Measurements from ENCODE around the gene THAP11.
"Not testable (repeated sequence)": the region's sequence is repeated elsewhere in the genome, so short reads cannot be mapped to it uniquely, and the experiment has no call there.

THAP11 gene

GRCh38 chr16:67861877-67862276 is 19.8 kb downstream of the THAP11 start:
- no peak for DNase-seq

- DNase-seq: peak in 32 of 58 donors; percentile 3 to 73 (median 30)
Observed at GRCh38 chr16:67862623-67863583, 20.8 kb downstream of the THAP11 start.

DNA sequence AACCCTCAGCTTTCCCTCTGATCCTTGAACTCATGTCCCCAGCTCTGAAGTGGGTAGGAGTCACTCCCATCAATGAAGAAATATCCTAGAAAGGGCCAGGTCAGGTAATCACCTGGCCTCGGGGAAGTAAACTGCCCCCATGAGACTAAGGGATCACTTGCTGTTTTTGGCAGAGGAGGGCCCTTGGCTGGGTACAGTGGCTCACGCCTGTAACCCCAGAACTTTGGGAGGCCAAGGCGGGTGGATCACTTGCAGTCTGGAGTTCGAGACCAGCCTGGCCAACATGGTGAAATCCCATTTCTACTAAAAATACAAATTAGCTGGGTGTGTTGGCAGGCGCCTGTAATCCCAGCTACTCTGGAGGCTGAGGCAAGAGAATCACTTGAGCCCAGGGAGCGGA is 21.9 kb downstream of the THAP11 start:
- not testable (repeated sequence) for DNase-seq

- no peak for DNase-seq
Observed at GRCh38 chr16:67864594-67864993, 22.5 kb downstream of the THAP11 start.

GRCh38 chr16:67865318-67865717 is 23.2 kb downstream of the THAP11 start:
- DNase-seq: no peak

DNA sequence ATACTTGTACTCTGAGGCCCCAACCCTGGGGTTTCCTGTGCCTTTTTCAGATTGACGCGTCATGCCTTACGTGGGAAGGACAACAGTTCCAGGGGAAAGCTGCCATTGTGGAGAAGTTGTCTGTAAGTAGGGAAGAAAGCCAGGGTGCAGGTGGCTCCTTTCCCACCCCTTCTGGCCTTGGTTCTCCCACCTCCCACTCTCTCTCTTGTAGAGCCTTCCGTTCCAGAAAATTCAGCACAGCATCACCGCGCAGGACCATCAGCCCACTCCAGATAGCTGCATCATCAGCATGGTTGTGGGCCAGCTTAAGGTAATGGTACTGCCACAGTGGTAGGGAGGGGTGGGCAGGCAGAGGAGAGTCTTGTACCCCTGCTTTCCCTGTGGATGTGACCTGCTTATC is 26.2 kb downstream of the THAP11 start:
- peak in 21 of 58 donors; percentile 6 to 50 (median 29) for DNase-seq

GRCh38 chr16:67869653-67870052 is 27.5 kb downstream of the THAP11 start:
- DNase-seq: no peak

DNA sequence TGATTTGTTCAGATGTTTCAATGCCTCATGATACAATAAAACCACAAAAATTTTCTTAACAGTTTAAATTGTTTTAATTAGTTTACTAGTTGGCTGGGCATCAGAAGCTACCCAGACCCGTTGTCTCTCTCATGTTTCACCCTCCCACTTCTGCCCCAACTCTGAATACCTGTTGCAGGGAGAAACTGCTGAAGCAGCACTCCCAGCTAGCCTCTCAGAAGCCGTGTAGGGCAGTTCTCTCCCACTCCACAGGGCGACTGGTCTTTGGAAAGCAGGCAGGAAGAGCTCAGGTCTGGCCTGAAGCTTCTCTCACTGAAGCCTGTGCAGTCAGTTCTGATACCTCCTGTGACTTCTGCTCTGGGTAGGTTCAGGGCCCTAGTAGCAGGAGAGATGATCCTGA is 29.1 kb downstream of the THAP11 start:
- DNase-seq: no peak

- DNase-seq: no peak
Observed at GRCh38 chr16:67872131-67872630, 30.1 kb downstream of the THAP11 start.

GRCh38 chr16:67872631-67873434 is 30.7 kb downstream of the THAP11 start, which contains the start of gene EDC4:
Gene EDC4 (plus strand): TSS chr16:67873052. CDS start chr16:67873262, 210 bp downstream.
- peak in 55 of 58 donors; percentile 10 to 82 (median 65) for DNase-seq

DNA sequence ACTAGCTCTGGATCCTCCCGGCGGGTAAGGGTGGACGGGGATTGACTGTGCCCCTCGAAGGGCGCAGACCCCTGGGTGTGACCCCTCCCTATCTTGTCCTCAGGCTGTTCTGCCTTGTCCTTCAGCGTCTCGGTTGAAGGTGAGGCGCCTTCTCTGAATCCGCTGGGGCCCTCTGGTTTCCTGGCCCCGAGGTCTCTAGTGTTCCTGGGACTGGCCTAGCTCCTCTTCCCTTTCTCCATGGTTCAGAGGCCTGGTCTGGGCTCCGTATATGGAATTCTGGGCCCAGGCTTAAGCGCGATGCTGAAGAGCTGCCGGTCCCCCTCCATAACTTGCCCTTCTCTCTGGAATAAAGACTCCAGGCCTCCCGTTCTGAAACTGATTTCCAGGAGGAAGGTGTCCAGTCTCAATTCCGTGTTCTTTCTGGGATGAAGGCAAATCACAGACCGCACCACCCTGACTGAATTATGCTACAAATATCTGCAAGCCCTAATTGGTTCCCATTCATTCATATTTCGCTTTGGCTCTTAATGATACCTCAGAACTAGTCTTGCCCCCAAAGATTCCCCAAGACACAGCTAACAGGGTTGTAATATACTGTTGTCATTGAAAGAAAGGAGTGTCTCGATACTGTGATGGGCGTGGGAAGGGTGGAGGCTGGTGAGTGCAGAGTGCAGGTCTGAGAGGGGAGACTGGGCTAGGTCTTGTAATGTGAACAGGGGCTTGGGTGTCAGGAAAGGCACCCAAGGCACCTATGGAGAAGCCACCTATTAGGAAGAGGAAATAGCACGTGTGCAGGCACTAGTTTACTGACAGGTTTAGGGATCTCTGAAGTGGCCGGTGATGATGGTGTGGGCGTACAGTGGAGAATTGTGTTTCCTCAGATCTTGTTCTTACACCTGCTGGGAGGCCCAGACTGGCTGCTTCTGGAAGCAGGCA is 31.6 kb downstream of the THAP11 start:
- no peak for DNase-seq

GRCh38 chr16:67874372-67874771 is 32.3 kb downstream of the THAP11 start:
- no peak for DNase-seq

DNA sequence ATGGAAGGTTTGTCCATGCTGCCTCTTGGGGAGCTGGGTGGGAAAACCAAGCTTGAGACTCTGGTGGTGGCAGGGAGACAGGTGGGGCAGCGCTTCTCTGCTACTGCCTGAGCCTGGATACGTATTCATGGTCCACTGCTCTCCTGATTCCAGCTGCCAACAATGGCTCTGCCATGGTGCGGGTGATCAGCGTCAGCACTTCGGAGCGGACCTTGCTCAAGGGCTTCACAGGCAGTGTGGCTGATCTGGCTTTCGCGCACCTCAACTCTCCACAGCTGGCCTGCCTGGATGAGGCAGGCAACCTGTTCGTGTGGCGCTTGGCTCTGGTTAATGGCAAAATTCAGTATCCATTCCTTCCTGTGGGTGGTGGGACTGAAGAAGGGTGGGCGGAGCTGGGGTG is 34.9 kb downstream of the THAP11 start:
- no peak for DNase-seq

DNA sequence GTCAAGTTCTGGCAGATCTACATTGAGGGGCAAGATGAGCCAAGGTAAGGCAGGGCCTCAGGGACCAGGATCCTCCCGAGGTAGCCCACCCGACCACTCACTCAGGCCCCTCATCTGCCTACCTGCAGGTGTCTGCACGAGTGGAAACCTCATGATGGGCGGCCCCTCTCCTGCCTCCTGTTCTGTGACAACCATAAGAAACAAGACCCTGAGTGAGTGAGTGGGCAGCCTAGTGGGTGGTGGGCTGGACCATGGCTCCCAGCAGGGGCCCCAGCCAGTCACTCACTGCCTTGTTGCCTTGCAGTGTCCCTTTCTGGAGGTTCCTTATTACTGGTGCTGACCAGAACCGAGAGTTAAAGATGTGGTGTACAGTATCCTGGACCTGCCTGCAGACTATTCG is 36.1 kb downstream of the THAP11 start:
- DNase-seq: no peak

GRCh38 chr16:67878846-67879245 is 36.7 kb downstream of the THAP11 start:
- DNase-seq: no peak

DNA sequence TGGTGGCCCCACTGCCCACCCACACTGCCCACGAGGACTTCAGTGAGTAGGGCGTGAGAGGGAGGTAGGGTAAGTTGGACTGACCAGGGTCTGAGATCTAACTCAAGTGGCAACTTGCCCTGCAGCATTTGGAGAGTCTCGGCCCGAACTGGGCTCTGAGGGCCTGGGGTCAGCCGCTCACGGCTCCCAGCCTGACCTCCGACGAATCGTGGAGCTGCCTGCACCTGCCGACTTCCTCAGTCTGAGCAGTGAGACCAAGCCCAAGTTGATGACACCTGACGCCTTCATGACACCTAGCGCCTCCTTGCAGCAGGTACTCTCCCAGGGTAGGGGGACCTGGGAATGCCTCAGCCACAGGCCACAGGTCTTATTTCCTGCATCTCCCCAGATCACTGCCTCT is 37.3 kb downstream of the THAP11 start:
- DNase-seq: no peak

DNA sequence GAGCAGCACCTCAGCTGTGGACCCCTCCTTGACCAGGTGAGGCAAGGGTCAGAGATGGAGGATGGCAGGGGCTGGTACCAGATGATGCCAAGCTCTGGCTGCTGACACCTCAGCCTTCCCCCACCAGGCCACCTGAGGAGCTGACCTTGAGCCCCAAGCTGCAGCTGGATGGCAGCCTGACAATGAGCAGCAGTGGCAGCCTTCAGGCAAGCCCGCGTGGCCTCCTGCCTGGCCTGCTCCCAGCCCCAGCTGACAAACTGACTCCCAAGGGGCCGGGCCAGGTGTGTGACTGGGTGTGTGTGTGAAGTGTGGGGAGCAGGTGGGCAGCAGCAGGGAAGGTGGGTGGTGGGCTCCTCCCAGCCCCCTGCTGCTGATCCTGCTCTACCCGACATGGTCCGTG is 37.8 kb downstream of the THAP11 start:
- DNase-seq: no peak

DNA sequence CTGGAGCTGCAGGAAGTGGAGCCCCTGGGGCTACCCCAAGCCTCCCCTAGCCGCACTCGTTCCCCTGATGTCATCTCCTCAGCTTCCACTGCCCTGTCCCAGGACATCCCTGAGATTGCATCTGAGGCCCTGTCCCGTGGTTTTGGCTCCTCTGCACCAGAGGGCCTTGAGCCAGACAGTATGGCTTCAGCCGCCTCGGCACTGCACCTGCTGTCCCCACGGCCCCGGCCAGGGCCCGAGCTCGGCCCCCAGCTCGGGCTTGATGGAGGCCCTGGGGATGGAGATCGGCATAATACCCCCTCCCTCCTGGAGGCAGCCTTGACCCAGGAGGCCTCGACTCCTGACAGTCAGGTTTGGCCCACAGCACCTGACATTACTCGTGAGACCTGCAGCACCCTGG is 38.5 kb downstream of the THAP11 start:
- DNase-seq: no peak

DNA sequence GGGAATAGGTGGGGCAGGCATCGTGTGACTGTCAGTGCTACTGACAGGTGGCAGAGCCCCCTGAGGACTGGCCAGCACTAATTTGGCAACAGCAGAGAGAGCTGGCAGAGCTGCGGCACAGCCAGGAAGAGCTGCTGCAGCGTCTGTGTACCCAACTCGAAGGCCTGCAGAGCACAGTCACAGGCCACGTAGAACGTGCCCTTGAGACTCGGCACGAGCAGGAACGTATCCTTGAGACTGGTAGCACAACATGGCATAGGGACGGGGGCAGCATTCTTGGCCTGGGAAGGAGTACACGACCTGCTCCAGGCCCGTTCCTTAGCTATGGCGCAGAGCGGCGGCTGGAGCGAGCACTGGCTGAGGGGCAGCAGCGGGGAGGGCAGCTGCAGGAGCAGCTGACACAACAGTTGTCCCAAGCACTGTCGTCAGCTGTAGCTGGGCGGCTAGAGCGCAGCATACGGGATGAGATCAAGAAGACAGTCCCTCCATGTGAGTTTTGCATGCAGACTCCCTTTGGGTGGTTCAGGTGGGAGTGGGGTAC is 39.6 kb downstream of the THAP11 start:
- peak in 36 of 58 donors; percentile 4 to 75 (median 41) for DNase-seq

- DNase-seq: peak in 53 of 58 donors; percentile 18 to 91 (median 70)
Observed at GRCh38 chr16:67882374-67883145, 40.4 kb downstream of the THAP11 start.

All from anterior cingulate cortex (tissue), 58 donors.